ENCODE measurements around the gene ZNF865. TPM values are rescaled to one million over a fixed set of nuclear protein-coding genes. Genes with fewer than 3 reads are reported as not detected.

Gene ZNF865
- polyA plus RNA-seq, 1 experiment: 0.88 TPM

- DNase-seq (ENCODE audit: low read depth, low spot score): no peak
- Histone ChIP-seq H3K4me3 (ENCODE audit: low read depth, low read length) (peak within 1 kb of the TSS; percentile 79), H3K9me3 (ENCODE audit: control insufficient read depth, insufficient read depth, low read length) (no peaks in the 10 kb centered on the region; the same call in 1 of the 2 replicates), H3K27me3 (ENCODE audit: control insufficient read depth, insufficient read depth, low read length) (no peaks in the 10 kb centered on the region), H3K27ac (ENCODE audit: low read depth, low read length) (peak within 1 kb of the TSS; percentile 31)
- no peak for TF ChIP-seq CTCF (IDR thresholded peaks at IDR 0.05; ENCODE audit: low read depth, low read length)
- POLR2A ChIA-PET: interaction anchor here (0.8 to 1.0 kb wide), 2 partner anchors 12 to 13 kb away, joined by 3 read pairs; no protein-coding TSS in a partner anchor
- CTCF ChIA-PET: interaction anchor here (1.0 to 1.5 kb wide), 3 partner anchors 9 to 17 kb away, joined by 4 to 8 read pairs (median 6); no protein-coding TSS in a partner anchor
Observed at GRCh38 chr19:55647732-55648584, 42.5 kb downstream of the ZNF865 start, which contains the start of gene CCDC106. Gene CCDC106 (plus strand): TSS chr19:55648212. CDS start chr19:55649047, 835 bp downstream.

GRCh38 chr19:55648585-55649267 lies 43.3 kb downstream of the ZNF865 start:
- no peak overlapping the region for H3K27ac ChIP-seq (ENCODE audit: low read depth, low read length)
- H3K9me3 ChIP-seq (ENCODE audit: control insufficient read depth, insufficient read depth, low read length): no peaks in the 10 kb centered on the region; the same call in 1 of the 2 replicates
- peak overlapping the region; percentile 79 for H3K4me3 ChIP-seq (ENCODE audit: low read depth, low read length)
- no peak for TF ChIP-seq CTCF (IDR thresholded peaks at IDR 0.05; ENCODE audit: low read depth, low read length)
- no peaks in the 10 kb centered on the region for H3K27me3 ChIP-seq (ENCODE audit: control insufficient read depth, insufficient read depth, low read length)
- POLR2A ChIA-PET: interaction anchor here (0.6 kb wide), 1 partner anchor 20 kb away, joined by 6 read pairs; no protein-coding TSS in a partner anchor
- CTCF ChIA-PET: interaction anchor here (0.6 kb wide), 1 partner anchor 1198 kb away, joined by 3 read pairs; no protein-coding TSS in a partner anchor
- no peak for DNase-seq (ENCODE audit: low read depth, low spot score)

GRCh38 chr19:55649268-55650125 lies 44.0 kb downstream of the ZNF865 start:
- DNase-seq (ENCODE audit: low read depth, low spot score): no peak
- ChIA-PET CTCF (interaction anchor here (0.6 kb wide), 1 partner anchor 1198 kb away, joined by 3 read pairs; no protein-coding TSS in a partner anchor), POLR2A (interaction anchor here (0.6 kb wide), 1 partner anchor 21 kb away, joined by 6 read pairs; no protein-coding TSS in a partner anchor)
- no peak for TF ChIP-seq CTCF (IDR thresholded peaks at IDR 0.05; ENCODE audit: low read depth, low read length)
- peak overlapping the region; percentile 79 for H3K4me3 ChIP-seq (ENCODE audit: low read depth, low read length)
- no peaks in the 10 kb centered on the region for H3K27me3 ChIP-seq (ENCODE audit: control insufficient read depth, insufficient read depth, low read length)
- H3K27ac ChIP-seq (ENCODE audit: low read depth, low read length): no peak overlapping the region
- no peaks in the 10 kb centered on the region; the same call in 1 of the 2 replicates for H3K9me3 ChIP-seq (ENCODE audit: control insufficient read depth, insufficient read depth, low read length)

- TF ChIP-seq CTCF (IDR thresholded peaks at IDR 0.05; ENCODE audit: low read depth, low read length): no peak
- DNase-seq (ENCODE audit: low read depth, low spot score): no peak
- ChIA-PET CTCF (no interaction called here), POLR2A (no interaction called here)
- Histone ChIP-seq H3K9me3 (ENCODE audit: control insufficient read depth, insufficient read depth, low read length) (no peaks in the 10 kb centered on the region; the same call in 1 of the 2 replicates), H3K4me3 (ENCODE audit: low read depth, low read length) (no peak overlapping the region), H3K27me3 (ENCODE audit: control insufficient read depth, insufficient read depth, low read length) (no peaks in the 10 kb centered on the region), H3K27ac (ENCODE audit: low read depth, low read length) (no peak overlapping the region)
Observed at GRCh38 chr19:55650126-55650557, 44.7 kb downstream of the ZNF865 start.

Measured in AG04450 (cell line).